Neural progenitor cell (in vitro differentiated cells): Measurements from ENCODE around the gene HOXC9.

Source experiments
- EZH2phosphoT487 ChIP-seq: fragments of 200-600 bp; sonication (generic); IDR thresholded peaks from 2 replicates; pipeline ENCODE4 v1.6.1; 2017; ENCODE audit warnings: antibody characterized with exemption
- TF ChIP-seq, protein P1 (sequence below): fragments of 200-600 bp; sonication (generic); IDR thresholded peaks from 2 replicates; pipeline ENCODE4 v1.5.1; 2017; ENCODE audit warnings: antibody characterized with exemption, mild to moderate bottlenecking

- TF ChIP-seq, protein P1, sequence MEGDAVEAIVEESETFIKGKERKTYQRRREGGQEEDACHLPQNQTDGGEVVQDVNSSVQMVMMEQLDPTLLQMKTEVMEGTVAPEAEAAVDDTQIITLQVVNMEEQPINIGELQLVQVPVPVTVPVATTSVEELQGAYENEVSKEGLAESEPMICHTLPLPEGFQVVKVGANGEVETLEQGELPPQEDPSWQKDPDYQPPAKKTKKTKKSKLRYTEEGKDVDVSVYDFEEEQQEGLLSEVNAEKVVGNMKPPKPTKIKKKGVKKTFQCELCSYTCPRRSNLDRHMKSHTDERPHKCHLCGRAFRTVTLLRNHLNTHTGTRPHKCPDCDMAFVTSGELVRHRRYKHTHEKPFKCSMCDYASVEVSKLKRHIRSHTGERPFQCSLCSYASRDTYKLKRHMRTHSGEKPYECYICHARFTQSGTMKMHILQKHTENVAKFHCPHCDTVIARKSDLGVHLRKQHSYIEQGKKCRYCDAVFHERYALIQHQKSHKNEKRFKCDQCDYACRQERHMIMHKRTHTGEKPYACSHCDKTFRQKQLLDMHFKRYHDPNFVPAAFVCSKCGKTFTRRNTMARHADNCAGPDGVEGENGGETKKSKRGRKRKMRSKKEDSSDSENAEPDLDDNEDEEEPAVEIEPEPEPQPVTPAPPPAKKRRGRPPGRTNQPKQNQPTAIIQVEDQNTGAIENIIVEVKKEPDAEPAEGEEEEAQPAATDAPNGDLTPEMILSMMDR = no peak
- no peak for TF ChIP-seq EZH2phosphoT487
These were observed 48.6 kb downstream of the HOXC9 start for GRCh38 chr12:54048406-54049093.
